Thyroid gland (tissue), 4 donors: ENCODE data around the gene SLC22A1. TPM values are rescaled to one million over a fixed set of nuclear protein-coding genes. Genes with fewer than 3 reads are reported as not detected.
"Not testable (repeated sequence)": the region's sequence is repeated elsewhere in the genome, so short reads cannot be mapped to it uniquely, and the experiment has no call there.

Experiments
- DNase-seq, 2 donors: peaks; one replicate each; pipeline ENCODE4 v3.0.0-alpha.2; 2019
- H3K27ac ChIP-seq, 3 donors: fragments of 200-600 bp; sonication (generic); 1 replicate in 2 of 3; 2 replicates in 1 of 3; pipeline ENCODE4 v1.5.1; 2016 to 2019; ENCODE audit warnings: mild to moderate bottlenecking in 1 of 3, moderate library complexity in 1 of 3
- H3K27me3 ChIP-seq: fragments of 200-600 bp; sonication (generic); one replicate; pipeline ENCODE4 v1.5.1; 2019
- H3K36me3 ChIP-seq, 2 donors: fragments of 200-600 bp; sonication (generic); one replicate each; pipeline ENCODE4 v1.5.1; 2016 to 2019
- H3K4me1 ChIP-seq, 2 donors: fragments of 200-600 bp; sonication (generic); one replicate each; pipeline ENCODE4 v1.5.1; 2017 to 2019
- H3K4me3 ChIP-seq, 3 donors: fragments of 200-600 bp; sonication (generic); replicated peaks in 1 of 3; 1 replicate in 2 of 3; 2 replicates in 1 of 3; pipeline ENCODE4 v1.5.1; 2016; ENCODE audit warnings: mild to moderate bottlenecking in 1 of 3
- H3K9me3 ChIP-seq: fragments of 200-600 bp; sonication (generic); one replicate; pipeline ENCODE4 v1.5.1; 2017
- POLR2A ChIP-seq, 2 donors: fragments of 450-650 bp; IDR thresholded peaks; one replicate each; pipeline ENCODE4 v1.6.1; 2017; ENCODE audit warnings: antibody characterized with exemption in 2 of 2, mild to moderate bottlenecking in 2 of 2, moderate library complexity in 1 of 2
- WGBS, 2 donors: methylation state at CpG; one replicate each; pipeline ENCODE4 v1.1.5; 2017; 5-methylcytosine and 5-hydroxymethylcytosine counted together
- intact Hi-C: fragments of 100-400 bp; cut with DNase I; formaldehyde crosslinking; loops from one replicate; pipeline ENCODE4 v1.15.1; 2023
- total RNA-seq, 4 donors: library from RNA; depleted of rRNA; stranded (reverse); fragments of >200 nt; gene quantifications; one replicate each; pipeline ENCODE4 v1.2.3, GENCODE V29; 2016
- TF ChIP-seq, protein P1 (sequence below), 6 experiments: fragments of 200-600 bp in 3 of 6; fragments of 450-650 bp in 3 of 6; sonication (generic) in 3 of 6; IDR thresholded peaks; one replicate each; pipeline ENCODE4 v1.5.1; 2016 to 2019; ENCODE audit warnings: antibody characterized with exemption in 6 of 6, mild to moderate bottlenecking in 2 of 6, inconsistent platforms in 1 of 6, moderate library complexity in 1 of 6

SLC22A1 gene
- total RNA-seq, 4 donors from 2014 or later: 2.0 to 4.8 (median 3.7) TPM

DNA sequence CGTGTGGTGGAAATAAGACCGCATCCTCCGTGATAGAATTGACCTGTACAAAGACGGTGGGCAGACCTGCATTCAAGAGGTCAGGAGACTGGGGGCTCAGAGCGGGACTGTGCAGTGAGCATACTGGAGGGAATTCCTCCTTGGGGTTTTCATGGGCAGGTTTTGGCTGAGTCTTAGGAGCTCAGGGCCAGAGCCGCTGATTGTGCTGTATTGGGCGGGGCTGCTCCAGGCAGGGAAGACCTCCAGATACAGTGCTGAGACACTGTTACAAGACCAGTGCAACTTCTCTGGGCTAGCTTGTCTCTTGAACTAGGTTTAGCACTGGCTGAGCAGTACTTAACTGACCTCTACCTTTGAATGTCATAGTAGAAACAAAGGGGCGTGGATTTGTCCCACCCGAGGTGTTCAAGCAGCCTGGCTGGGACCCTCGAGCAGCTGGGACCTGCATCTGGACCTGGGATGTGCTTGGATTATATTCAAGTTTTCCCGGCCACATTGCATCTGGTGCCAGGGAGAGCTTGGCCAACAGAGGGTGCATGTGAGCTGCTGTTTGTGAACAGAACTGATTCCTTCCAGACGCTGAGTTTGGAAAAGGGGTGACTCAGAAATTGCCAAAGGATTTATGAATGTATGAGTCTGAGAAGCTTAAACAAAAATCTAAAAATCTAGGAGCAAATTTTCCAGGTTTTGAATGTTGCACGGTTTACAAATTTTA, 33.4 kb upstream of the SLC22A1 start:
- intact Hi-C loops: no loop called here
- Histone ChIP-seq H3K9me3 (no peaks in the 10 kb centered on the region), H3K36me3 (peaks cover 73 to 76% of the 10 kb centered on the region in 2 donors), H3K4me1 (peaks cover 6% of the 10 kb centered on the region in 2 donors), H3K27me3 (no peaks in the 10 kb centered on the region), H3K4me3 (no peak overlapping the region), H3K27ac (no peak overlapping the region)
- TF ChIP-seq, protein P1, sequence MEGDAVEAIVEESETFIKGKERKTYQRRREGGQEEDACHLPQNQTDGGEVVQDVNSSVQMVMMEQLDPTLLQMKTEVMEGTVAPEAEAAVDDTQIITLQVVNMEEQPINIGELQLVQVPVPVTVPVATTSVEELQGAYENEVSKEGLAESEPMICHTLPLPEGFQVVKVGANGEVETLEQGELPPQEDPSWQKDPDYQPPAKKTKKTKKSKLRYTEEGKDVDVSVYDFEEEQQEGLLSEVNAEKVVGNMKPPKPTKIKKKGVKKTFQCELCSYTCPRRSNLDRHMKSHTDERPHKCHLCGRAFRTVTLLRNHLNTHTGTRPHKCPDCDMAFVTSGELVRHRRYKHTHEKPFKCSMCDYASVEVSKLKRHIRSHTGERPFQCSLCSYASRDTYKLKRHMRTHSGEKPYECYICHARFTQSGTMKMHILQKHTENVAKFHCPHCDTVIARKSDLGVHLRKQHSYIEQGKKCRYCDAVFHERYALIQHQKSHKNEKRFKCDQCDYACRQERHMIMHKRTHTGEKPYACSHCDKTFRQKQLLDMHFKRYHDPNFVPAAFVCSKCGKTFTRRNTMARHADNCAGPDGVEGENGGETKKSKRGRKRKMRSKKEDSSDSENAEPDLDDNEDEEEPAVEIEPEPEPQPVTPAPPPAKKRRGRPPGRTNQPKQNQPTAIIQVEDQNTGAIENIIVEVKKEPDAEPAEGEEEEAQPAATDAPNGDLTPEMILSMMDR (IDR thresholded peaks at IDR 0.05): peak in 5 of 6 experiments; percentile 10 to 59 (median 28)
- no peak for TF ChIP-seq POLR2A (IDR thresholded peaks at IDR 0.05)
- 71 to 75% methylated on average over 13 of the region's 13 CpGs for WGBS, 2 donors
- peak; percentile 36 to 43 for DNase-seq

DNA sequence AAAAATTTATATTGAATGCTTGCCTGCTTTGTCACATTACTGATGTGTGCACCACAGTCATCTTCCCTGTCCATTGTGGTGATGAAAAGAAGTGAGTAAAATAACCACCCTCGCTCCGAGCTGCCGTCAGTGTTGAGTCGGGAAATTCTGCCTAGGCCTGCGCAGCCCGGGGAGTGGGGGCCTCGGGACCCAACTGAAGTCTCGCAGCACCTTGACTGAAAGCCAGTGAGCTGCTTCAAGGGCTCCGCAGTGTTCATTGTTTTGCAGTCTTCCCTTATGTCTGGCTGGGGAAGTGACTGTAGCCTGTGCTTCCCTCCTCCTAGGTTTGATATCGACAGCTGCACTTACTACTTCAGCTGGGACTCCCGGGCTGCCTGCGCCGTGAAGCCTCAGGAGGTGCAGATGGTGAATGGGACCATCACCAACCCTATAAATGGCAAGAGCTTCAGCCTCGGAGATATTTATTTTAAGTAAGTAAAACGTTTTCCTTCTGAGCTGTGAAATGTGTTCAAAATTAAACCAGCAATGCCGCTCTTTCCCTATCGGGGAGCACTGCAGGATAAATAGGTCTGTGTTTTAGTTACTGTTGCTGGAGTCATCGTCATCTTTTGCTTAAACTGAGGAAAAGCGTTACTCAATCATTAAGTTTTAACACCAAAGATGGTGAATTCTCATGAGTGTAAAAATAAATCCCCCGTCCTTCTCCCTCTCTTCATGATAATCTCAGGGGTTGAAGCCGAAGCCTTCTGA, 32.7 kb upstream of the SLC22A1 start:
- H3K27ac ChIP-seq: no peak overlapping the region
- DNase-seq: no peak
- H3K9me3 ChIP-seq: no peaks in the 10 kb centered on the region
- peaks cover 67 to 70% of the 10 kb centered on the region in 2 donors for H3K36me3 ChIP-seq
- peaks cover 6% of the 10 kb centered on the region in 2 donors for H3K4me1 ChIP-seq
- intact Hi-C loops: no loop called here
- TF ChIP-seq, protein P1 (IDR thresholded peaks at IDR 0.05): no peak
- TF ChIP-seq POLR2A (IDR thresholded peaks at IDR 0.05): no peak
- 88 to 95% methylated on average over 21 of the region's 21 CpGs for WGBS, 2 donors
- no peaks in the 10 kb centered on the region for H3K27me3 ChIP-seq
- no peak overlapping the region for H3K4me3 ChIP-seq

DNA sequence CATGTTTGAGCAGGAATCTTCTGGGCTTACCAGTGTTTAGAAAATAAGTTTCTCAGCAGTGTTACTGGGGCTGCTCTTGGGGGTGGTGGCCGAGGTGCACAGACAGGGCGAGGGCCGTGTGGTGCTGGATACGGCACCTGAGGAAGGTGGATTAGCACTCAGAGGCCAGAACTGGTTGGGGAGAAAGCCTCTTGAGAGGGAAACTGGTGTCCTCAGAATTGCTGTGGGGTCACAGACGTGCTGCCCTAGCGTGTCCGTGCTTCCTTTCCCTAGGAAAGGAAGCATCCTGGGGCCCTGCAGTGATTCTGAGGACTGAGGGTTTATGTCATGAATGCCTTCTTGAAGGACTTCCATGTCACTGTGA, 32.1 kb upstream of the SLC22A1 start:
- intact Hi-C loops: no loop called here
- Histone ChIP-seq H3K9me3 (no peaks in the 10 kb centered on the region), H3K36me3 (peaks cover 64 to 65% of the 10 kb centered on the region in 2 donors), H3K4me1 (peaks cover 6% of the 10 kb centered on the region in 2 donors), H3K27me3 (no peaks in the 10 kb centered on the region), H3K4me3 (no peak overlapping the region), H3K27ac (no peak overlapping the region)
- DNase-seq: no peak
- 93 to 97% methylated on average over 5 to 7 of the region's 7 CpGs for WGBS, 2 donors
- no peak for TF ChIP-seq POLR2A (IDR thresholded peaks at IDR 0.05)
- TF ChIP-seq, protein P1 (IDR thresholded peaks at IDR 0.05): no peak

DNA sequence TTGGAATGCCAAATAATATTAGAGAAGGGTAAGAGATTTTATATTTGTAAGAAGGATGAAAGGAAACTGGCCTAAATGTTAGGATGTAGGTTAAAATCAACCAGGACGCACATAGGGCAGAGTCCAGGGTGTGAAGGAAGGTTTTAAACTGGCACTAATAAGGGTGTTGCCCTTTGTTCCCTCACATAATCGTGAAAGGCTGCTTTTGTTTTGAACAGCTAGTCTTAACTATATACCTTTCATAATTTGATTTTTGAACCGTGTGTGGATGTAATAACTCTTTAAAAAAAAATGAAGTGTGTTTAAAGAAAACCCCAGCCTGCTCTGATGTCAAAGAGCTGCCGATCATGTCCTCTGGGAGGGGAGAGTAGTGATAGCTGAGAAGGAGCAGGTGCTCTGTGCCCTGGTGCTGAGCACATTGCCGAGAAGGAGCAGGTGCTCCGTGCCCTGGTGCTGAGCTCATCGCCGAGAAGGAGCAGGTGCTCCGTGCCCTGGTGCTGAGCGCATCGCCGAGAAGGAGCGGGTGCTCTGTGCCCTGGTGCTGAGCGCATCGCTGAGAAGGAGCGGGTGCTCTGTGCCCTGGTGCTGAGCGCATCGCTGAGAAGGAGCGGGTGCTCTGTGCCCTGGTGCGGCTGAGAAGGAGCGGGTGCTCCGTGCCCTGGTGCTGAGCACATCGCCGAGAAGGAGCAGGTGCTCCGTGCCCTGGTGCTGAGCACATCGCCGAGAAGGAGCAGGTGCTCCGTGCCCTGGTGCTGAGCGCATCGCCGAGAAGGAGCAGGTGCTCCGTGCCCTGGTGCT, 31.0 kb upstream of the SLC22A1 start:
- DNase-seq, H3K27me3 ChIP-seq, H3K27ac ChIP-seq, H3K4me1 ChIP-seq, H3K4me3 ChIP-seq, H3K9me3 ChIP-seq: not testable (repeated sequence)
- intact Hi-C loops: loop anchor here (10.0 kb wide), 1 partner anchor 226 kb away; no protein-coding TSS in a partner anchor
- 96 to 99% methylated on average over 16 to 21 of the region's 32 CpGs for WGBS, 2 donors
- peaks cover 53 to 54% of the 10 kb centered on the region in 2 donors for H3K36me3 ChIP-seq

DNA sequence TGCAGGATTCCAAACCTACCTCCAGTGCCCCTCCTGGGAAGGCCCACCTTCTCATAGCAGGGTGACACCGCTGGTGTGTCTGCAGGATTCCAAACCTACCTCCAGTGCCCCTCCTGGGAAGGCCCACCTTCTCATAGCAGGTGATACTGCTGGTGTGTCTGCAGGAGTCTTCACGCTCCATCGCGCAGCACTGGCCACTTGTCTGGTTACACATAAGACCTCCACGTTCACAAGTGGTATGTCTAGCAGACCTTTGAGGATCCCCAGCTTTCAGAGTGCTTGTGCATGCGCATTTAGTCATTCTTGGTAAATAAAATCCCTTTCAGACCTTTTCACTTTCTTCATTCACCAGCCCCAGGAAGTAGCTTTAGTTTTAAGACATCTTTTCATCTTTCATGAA, 29.4 kb upstream of the SLC22A1 start:
- Histone ChIP-seq H3K27ac (peak overlapping the region in 2 of 3 donors; percentile 2 to 48), H3K36me3 (peaks cover 45 to 47% of the 10 kb centered on the region in 2 donors)
- H3K4me3 ChIP-seq, H3K4me1 ChIP-seq, H3K27me3 ChIP-seq, H3K9me3 ChIP-seq: not testable (repeated sequence)
- intact Hi-C loops: loop anchor here (10.0 kb wide), 1 partner anchor 227 kb away; no protein-coding TSS in a partner anchor
- DNase-seq: peak; percentile 80 to 82
- 38 to 41% methylated on average over 5 to 6 of the region's 6 CpGs for WGBS, 2 donors
